ENCODE measurements around the gene WNT7B. TPM values are rescaled to one million over a fixed set of nuclear protein-coding genes. Genes with fewer than 3 reads are reported as not detected.

The WNT7B gene
- total RNA-seq, 1 experiment from 2014 or later: not detected

DNA sequence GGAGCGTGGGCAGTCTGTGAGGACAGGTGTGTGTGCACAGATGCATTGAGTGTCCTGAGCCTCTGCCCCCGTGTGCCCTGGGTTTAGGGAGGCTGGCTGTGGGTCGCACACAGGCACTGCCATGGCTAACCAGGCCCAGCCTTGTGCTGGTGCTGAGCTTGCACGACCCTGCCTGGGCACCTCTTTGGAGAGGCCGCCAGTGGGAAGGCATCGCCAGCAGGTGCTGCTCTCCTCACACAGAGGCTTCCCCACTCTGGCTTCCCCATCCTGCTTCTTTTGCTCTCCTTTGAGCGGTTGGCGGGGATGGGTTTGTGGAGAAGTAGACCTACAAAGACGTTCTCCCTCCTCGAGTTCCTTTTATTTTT is 4.1 kb downstream of the WNT7B start:
- no peak for DNase-seq
- H3K36me3 ChIP-seq: no peaks in the 10 kb centered on the region
- H3K27ac ChIP-seq: no peak overlapping the region
- no peaks in the 10 kb centered on the region for H3K27me3 ChIP-seq
- H3K9me3 ChIP-seq (replicated peaks): no peaks in the 10 kb centered on the region
- H3K4me1 ChIP-seq: no peaks in the 10 kb centered on the region
- H3K4me3 ChIP-seq: no peak overlapping the region

- H3K9me3 ChIP-seq (replicated peaks): no peaks in the 10 kb centered on the region
- H3K36me3 ChIP-seq: no peaks in the 10 kb centered on the region
- DNase-seq: no peak
- H3K4me1 ChIP-seq: no peaks in the 10 kb centered on the region
- no peaks in the 10 kb centered on the region for H3K27me3 ChIP-seq
- H3K27ac ChIP-seq: no peak overlapping the region
- H3K4me3 ChIP-seq: no peak overlapping the region
Measured at GRCh38 chr22:45972091-45972888, 4.7 kb downstream of the WNT7B start.

GRCh38 chr22:45971408-45972028 is 5.4 kb downstream of the WNT7B start:
- no peak overlapping the region for H3K27ac ChIP-seq
- H3K27me3 ChIP-seq: no peaks in the 10 kb centered on the region
- H3K9me3 ChIP-seq (replicated peaks): no peaks in the 10 kb centered on the region
- H3K36me3 ChIP-seq: no peaks in the 10 kb centered on the region
- H3K4me3 ChIP-seq: no peak overlapping the region
- no peaks in the 10 kb centered on the region for H3K4me1 ChIP-seq
- DNase-seq: no peak

DNA sequence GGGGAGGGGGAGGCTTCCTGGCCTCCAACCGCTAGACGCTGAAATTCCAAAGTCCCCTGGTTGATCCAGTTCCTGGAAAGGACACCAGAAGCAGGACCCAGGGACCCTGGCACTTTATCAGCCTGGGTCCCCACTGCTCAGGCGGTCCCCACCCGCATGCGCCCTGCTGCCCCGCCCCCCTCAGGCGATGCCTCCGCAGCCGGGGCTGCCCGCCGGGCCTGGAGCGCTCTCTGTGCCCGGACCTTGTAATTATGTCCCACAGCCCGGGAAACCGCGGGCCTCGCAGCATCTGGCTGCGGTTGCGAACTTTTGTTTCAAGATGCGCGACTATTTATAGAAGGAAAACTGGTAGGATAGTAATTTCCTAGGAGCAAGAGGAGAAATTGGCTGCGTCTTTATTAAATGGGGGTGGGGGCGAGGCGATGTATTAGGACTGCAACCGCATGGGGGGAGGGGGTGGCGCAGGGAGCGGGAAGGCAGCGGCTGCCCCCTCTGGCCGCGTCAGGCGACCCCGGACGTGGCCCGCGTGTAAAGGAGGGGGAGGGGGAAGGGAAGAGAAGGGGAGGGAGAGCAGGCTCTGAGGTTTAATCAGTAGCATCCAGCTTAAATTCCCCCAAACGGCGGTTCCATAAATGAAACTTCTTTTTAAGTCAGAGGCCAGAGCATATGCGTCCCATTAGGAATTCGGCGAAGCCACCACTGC is 6.1 kb downstream of the WNT7B start:
- H3K4me1 ChIP-seq: no peaks in the 10 kb centered on the region

GRCh38 chr22:45969801-45970470 is 7.0 kb downstream of the WNT7B start:
- no peak for DNase-seq
- Histone ChIP-seq H3K27ac (no peak overlapping the region), H3K27me3 (no peaks in the 10 kb centered on the region), H3K36me3 (no peaks in the 10 kb centered on the region), H3K4me3 (no peak overlapping the region), H3K4me1 (no peaks in the 10 kb centered on the region), H3K9me3 (replicated peaks) (no peaks in the 10 kb centered on the region)

More for the DNA sequence above, 6.1 kb downstream of the WNT7B start:
- Histone ChIP-seq H3K9me3 (replicated peaks) (no peaks in the 10 kb centered on the region), H3K36me3 (no peaks in the 10 kb centered on the region), H3K27ac (no peak overlapping the region), H3K27me3 (no peaks in the 10 kb centered on the region), H3K4me3 (no peak overlapping the region)
- peak in 1 of 2 experiments; percentile 36 for DNase-seq

DNA sequence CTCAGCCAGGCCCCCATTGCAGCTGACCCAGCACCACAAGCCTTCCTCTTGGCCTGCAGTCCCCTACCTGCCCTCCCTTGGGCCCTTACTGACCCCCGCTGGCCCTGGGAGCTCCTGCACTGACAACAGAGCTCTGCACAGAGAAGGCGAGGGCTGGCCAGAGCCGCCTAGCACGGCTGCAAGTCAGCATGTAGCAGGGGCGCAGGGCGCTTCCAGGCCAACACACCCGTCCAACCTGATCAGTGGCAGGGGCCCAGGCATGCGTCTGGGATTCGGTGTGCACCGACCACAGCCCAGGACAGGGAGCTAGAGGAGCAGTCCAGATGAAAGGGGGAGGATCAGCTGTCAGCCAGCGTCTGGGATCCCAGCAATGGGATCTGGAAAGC is 7.6 kb downstream of the WNT7B start:
- Histone ChIP-seq H3K36me3 (no peaks in the 10 kb centered on the region), H3K27me3 (no peaks in the 10 kb centered on the region), H3K9me3 (replicated peaks) (no peaks in the 10 kb centered on the region), H3K4me3 (no peak overlapping the region), H3K4me1 (no peaks in the 10 kb centered on the region), H3K27ac (no peak overlapping the region)
- DNase-seq: peak in 1 of 2 experiments; percentile 16

DNA sequence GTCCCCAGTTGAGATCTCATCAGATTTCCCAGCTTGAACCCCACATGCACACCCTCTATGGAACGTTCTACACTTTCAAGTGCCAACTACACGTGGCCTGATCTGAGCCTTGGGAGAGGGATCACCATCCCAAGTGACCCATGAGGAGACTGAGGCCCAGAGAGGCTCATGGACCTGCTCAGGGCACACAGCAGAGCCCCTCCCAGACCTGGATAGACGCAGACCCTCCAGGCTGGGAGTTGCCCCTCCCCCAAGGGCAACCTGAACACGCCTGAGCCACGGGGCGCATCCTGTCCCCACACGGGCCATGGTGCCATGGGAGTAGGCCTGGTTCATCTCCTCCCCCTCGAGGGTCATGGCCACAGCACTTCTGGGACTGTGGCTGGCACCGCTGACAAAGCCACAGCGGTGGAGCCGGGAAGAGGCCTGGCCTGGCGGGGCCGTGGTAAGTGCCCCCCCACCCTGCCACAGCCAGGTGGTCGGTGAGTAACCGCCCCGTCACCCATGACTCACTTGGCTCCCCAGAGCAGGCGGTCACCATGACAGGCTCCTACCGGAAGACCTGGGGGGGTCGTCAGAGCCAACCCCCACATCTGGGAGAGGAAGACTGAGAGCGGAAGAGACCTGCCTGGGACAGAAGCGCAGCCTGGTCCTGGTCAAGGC is 8.1 kb downstream of the WNT7B start:
- Histone ChIP-seq H3K4me1 (no peaks in the 10 kb centered on the region), H3K9me3 (replicated peaks) (no peaks in the 10 kb centered on the region), H3K27me3 (no peaks in the 10 kb centered on the region), H3K36me3 (no peaks in the 10 kb centered on the region), H3K4me3 (no peak overlapping the region), H3K27ac (no peak overlapping the region)
- peak in 1 of 2 experiments; percentile 36 for DNase-seq

DNA sequence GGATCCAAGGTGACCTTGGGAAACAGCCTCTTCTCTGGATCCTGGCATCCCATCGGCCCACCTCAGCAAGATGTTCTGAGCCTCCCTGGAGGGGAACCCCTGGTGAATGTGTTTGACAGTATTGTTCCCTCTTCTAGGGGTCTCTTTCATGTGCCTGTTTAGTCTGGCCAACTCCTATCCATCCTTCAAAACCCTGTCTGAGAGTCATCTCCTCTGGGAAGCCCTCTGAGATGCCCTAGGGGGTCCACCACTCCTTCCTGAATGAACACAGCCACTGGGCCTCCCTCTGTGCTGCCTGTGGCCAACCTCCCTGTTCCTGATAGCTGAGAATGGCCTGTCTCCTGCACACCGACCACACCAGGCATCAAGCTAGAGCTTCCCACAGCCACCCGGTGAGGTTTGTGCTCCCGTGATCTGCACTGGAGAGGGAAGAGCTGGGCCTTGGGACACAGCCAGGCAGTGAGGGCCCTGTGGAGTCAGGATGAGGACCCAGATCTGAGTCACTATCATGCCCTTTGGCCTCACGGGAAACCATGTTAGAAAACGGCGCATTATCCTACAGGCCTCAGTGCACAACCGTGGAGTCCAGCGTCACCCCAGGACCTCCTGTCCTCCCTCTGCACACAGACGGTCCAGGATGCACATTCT is 8.8 kb downstream of the WNT7B start:
- Histone ChIP-seq H3K27ac (no peak overlapping the region), H3K36me3 (no peaks in the 10 kb centered on the region)
- DNase-seq: no peak

DNA sequence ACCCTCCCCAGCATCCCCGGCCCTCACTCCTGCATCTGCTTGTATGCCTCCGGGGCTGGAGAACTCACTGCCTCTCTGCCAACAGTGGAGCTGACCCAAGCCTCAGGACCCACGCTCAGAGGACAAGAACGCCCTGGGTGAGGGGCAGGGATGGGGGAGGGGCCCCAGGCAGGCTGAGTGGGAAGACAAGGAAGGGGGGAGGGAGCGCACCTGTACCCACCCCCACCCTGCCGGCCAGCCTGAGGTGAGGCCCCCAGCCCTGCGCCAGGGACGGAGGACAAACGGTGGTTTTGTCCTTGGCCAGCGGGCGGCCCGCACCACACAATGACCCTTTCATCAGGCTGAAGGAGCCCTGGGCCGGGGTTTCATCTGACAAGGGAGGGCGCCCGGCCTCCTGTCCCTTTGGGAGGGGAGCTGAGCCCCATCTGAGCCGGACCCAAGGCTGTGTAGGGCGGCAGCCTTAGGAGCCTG is 10.0 kb downstream of the WNT7B start:
- Histone ChIP-seq H3K4me3 (no peak overlapping the region), H3K36me3 (no peaks in the 10 kb centered on the region), H3K27me3 (no peaks in the 10 kb centered on the region), H3K9me3 (replicated peaks) (no peaks in the 10 kb centered on the region), H3K4me1 (no peaks in the 10 kb centered on the region), H3K27ac (no peak overlapping the region)
- DNase-seq: peak in 1 of 2 experiments; percentile 41

More for the DNA sequence above, 8.8 kb downstream of the WNT7B start:
- H3K4me3 ChIP-seq: no peak overlapping the region
- no peaks in the 10 kb centered on the region for H3K9me3 ChIP-seq (replicated peaks)
- H3K4me1 ChIP-seq: no peaks in the 10 kb centered on the region
- no peaks in the 10 kb centered on the region for H3K27me3 ChIP-seq

DNA sequence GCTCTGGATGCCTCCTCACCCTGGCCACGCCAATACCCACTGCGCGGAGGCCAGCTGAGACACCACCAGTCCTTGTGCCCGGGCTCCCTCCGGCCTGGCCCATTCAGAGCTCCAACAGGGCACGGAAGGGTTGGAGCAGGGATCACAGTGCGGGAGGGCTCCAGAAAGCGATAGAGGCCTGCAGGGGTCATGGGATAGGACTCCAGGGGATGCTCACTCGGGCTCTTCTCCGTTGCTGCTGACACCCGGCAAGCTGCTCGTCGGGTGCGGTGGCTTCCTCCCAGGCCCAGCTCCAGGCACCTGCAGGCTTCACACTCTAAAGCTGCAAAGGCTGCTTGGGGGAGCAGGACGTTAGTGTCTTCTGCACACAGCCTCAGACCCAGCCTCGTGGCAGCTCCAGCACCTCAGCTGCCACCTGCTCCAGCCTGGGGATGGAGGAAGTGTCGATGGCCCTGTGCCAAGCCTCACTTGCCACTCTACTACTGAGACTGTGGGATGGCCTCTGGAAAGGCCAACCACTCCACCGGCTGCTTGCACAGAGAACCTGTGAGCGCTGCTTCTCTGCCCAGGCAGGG is 10.6 kb downstream of the WNT7B start:
- Histone ChIP-seq H3K36me3 (no peaks in the 10 kb centered on the region), H3K27ac (no peak overlapping the region), H3K4me3 (no peak overlapping the region), H3K9me3 (replicated peaks) (no peaks in the 10 kb centered on the region), H3K4me1 (no peaks in the 10 kb centered on the region), H3K27me3 (no peaks in the 10 kb centered on the region)
- DNase-seq: peak; percentile 61 to 71

DNA sequence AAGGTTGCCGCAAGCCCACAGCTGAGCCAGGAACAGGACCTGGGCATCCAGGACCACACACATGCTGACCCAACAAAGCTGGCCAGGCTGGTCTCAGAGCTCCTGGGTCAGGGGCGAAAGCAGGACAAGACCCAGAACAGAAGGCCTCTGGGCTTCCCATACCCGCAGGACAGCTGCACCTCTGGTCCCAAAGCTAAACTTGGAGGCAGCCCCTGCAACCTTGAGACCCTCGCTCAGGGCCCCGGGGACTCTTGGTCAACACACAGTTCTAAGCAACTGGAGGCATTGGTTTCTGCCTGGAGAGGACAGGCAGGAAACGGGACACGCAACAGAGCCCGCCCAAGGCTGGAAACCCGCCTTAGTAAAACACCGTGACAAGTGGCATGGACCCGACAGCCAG is 11.4 kb downstream of the WNT7B start:
- H3K27ac ChIP-seq: no peak overlapping the region
- no peak overlapping the region for H3K4me3 ChIP-seq
- no peak for DNase-seq
- no peaks in the 10 kb centered on the region for H3K27me3 ChIP-seq
- no peaks in the 10 kb centered on the region for H3K4me1 ChIP-seq
- no peaks in the 10 kb centered on the region for H3K9me3 ChIP-seq (replicated peaks)
- H3K36me3 ChIP-seq: no peaks in the 10 kb centered on the region

- no peaks in the 10 kb centered on the region for H3K36me3 ChIP-seq
- H3K27me3 ChIP-seq: no peaks in the 10 kb centered on the region
- H3K4me1 ChIP-seq: no peaks in the 10 kb centered on the region
- H3K4me3 ChIP-seq: no peak overlapping the region
- no peak overlapping the region for H3K27ac ChIP-seq
- no peaks in the 10 kb centered on the region for H3K9me3 ChIP-seq (replicated peaks)
- DNase-seq: no peak
Measured at GRCh38 chr22:45964926-45965527, 11.9 kb downstream of the WNT7B start.

- Histone ChIP-seq H3K36me3 (no peaks in the 10 kb centered on the region), H3K27ac (no peak overlapping the region), H3K9me3 (replicated peaks) (no peaks in the 10 kb centered on the region), H3K4me3 (no peak overlapping the region), H3K4me1 (no peaks in the 10 kb centered on the region), H3K27me3 (no peaks in the 10 kb centered on the region)
- no peak for DNase-seq
Measured at GRCh38 chr22:45964372-45964771, 12.6 kb downstream of the WNT7B start.
